CD8-positive, alpha-beta memory T cell (primary cell): ENCODE results near the gene TMEM109. TPM values are rescaled to one million over a fixed set of nuclear protein-coding genes. Genes with fewer than 3 reads are reported as not detected.
A peak's percentile ranks its signal among the peaks of the same experiment; 100 is the strongest.

Experiments
- CTCF ChIA-PET: fragments of 350-600 bp; sonication (Branson Sonifier 250); formaldehyde crosslinking; loops from one replicate; lab custom pipeline; 2021; ENCODE audit warnings: antibody characterized with exemption; lab: Charles Lee
- POLR2A ChIA-PET: fragments of 350-600 bp; sonication (Branson Sonifier 250); formaldehyde crosslinking; loops from one replicate; lab custom pipeline; 2021; ENCODE audit warnings: antibody characterized with exemption; lab: Charles Lee
- DNase-seq, 5 donors: peaks; one replicate each; pipeline versions ENCODE4 v3.0.0 to v3.0.0-alpha.2; 2020 to 2022; ENCODE audit warnings: mixed read lengths in 1 of 5
- H3K27ac ChIP-seq: one replicate; pipeline ENCODE4 v1.7.0; 2013; ENCODE audit warnings: low read depth, mild to moderate bottlenecking, low read length, moderate library complexity
- H3K27me3 ChIP-seq: 2 replicates; pipeline ENCODE4 v1.7.0; 2013; ENCODE audit warnings: low read length, mild to moderate bottlenecking; ENCODE audit not compliant: insufficient read depth, poor library complexity, severe bottlenecking
- H3K36me3 ChIP-seq: 2 replicates; pipeline ENCODE4 v1.7.0; 2013; ENCODE audit warnings: mild to moderate bottlenecking, low read length, moderate library complexity; ENCODE audit not compliant: insufficient read depth
- H3K4me1 ChIP-seq: 2 replicates; pipeline ENCODE4 v1.7.0; 2013; ENCODE audit warnings: mild to moderate bottlenecking, low read length, moderate library complexity; ENCODE audit not compliant: insufficient read depth
- H3K4me3 ChIP-seq: 2 replicates; pipeline ENCODE4 v1.7.0; 2013; ENCODE audit warnings: mild to moderate bottlenecking, low read length
- H3K9me3 ChIP-seq: 2 replicates; pipeline ENCODE4 v1.7.0; 2013; ENCODE audit warnings: mild to moderate bottlenecking, low read length
- H3K27ac Mint-ChIP-seq, 8 donors: one replicate each; pipeline ENCODE4 v1.8.0; 2020 to 2021; ENCODE audit warnings: mixed read lengths in 8 of 8, mild to moderate bottlenecking in 6 of 8, inconsistent platforms in 3 of 8, moderate library complexity in 3 of 8
- H3K27me3 Mint-ChIP-seq, 2 donors: one replicate each; pipeline ENCODE4 v1.8.0; 2020 to 2021; ENCODE audit warnings: mixed read lengths in 2 of 2, mild to moderate bottlenecking in 1 of 2, moderate library complexity in 1 of 2
- H3K36me3 Mint-ChIP-seq, 3 donors: one replicate each; pipeline ENCODE4 v1.8.0; 2020 to 2021; ENCODE audit warnings: mixed read lengths in 3 of 3, inconsistent platforms in 1 of 3, mild to moderate bottlenecking in 1 of 3
- H3K4me1 Mint-ChIP-seq, 3 donors: one replicate each; pipeline ENCODE4 v1.8.0; 2020 to 2021; ENCODE audit warnings: mixed read lengths in 3 of 3, inconsistent platforms in 1 of 3, mild to moderate bottlenecking in 1 of 3
- H3K4me3 Mint-ChIP-seq, 7 donors: one replicate each; pipeline ENCODE4 v1.8.0; 2020 to 2021; ENCODE audit warnings: mixed read lengths in 7 of 7, mild to moderate bottlenecking in 6 of 7, moderate library complexity in 4 of 7, inconsistent platforms in 2 of 7
- H3K9me3 Mint-ChIP-seq, 5 donors: one replicate each; pipeline ENCODE4 v1.8.0; 2020 to 2022; ENCODE audit warnings: mixed read lengths in 5 of 5, mild to moderate bottlenecking in 3 of 5, moderate library complexity in 2 of 5, inconsistent platforms in 1 of 5
- polyA plus RNA-seq: library from polyadenylated mRNA; unstranded; fragments of 300-500 nt; fragmentation: Illumina TruSeq; gene quantifications from one replicate; pipeline ENCODE4 v1.2.3, GENCODE V29; 2021
- total RNA-seq, 2 experiments: library from RNA; stranded (reverse); gene quantifications; one replicate each; pipeline ENCODE4 v1.2.3, GENCODE V29; 2021

Gene TMEM109
- total and polyA plus RNA-seq, 3 experiments from 2014 or later: 144 to 396 (median 147) TPM

- H3K36me3 Mint-ChIP-seq: no peaks in the 10 kb centered on the region
- H3K4me3 ChIP-seq: no peak overlapping the region
- H3K36me3 ChIP-seq: no peaks in the 10 kb centered on the region
- no peak for DNase-seq
- peaks cover 3 to 15% of the 10 kb centered on the region in 2 donors for H3K27me3 Mint-ChIP-seq
- peak overlapping the region in 1 of 8 donors; percentile 36 for H3K27ac Mint-ChIP-seq
- H3K9me3 ChIP-seq: no peaks in the 10 kb centered on the region
- H3K4me1 ChIP-seq: no peaks in the 10 kb centered on the region
- H3K4me3 Mint-ChIP-seq: no peak overlapping the region
- H3K27me3 ChIP-seq: peaks cover 3% of the 10 kb centered on the region
- H3K4me1 Mint-ChIP-seq: no peaks in the 10 kb centered on the region
- H3K9me3 Mint-ChIP-seq: no peaks in the 10 kb centered on the region
- ChIA-PET POLR2A (no interaction called here), CTCF (no interaction called here)
- no peak overlapping the region for H3K27ac ChIP-seq
Observed at GRCh38 chr11:60934790-60935605, 21.0 kb downstream of the TMEM109 start.

GRCh38 chr11:60935676-60936442, 21.9 kb downstream of the TMEM109 start:
- POLR2A ChIA-PET: no interaction called here

GRCh38 chr11:60936467-60937143, 22.6 kb downstream of the TMEM109 start:
- no peak overlapping the region for H3K4me3 ChIP-seq
- H3K27me3 ChIP-seq: peaks cover under 1% of the 10 kb centered on the region
- no peak for DNase-seq
- CTCF ChIA-PET: interaction anchor here (1.1 to 1.3 kb wide), 2 partner anchors 21 to 106 kb away, joined by 3 to 5 read pairs; no protein-coding TSS in a partner anchor
- H3K4me1 ChIP-seq: no peaks in the 10 kb centered on the region
- Mint-ChIP-seq H3K4me1 (no peaks in the 10 kb centered on the region), H3K27ac (no peak overlapping the region), H3K9me3 (no peaks in the 10 kb centered on the region), H3K27me3 (peaks cover 3 to 9% of the 10 kb centered on the region in 2 donors), H3K36me3 (no peaks in the 10 kb centered on the region), H3K4me3 (no peak overlapping the region)
- POLR2A ChIA-PET: no interaction called here
- no peaks in the 10 kb centered on the region for H3K36me3 ChIP-seq
- H3K27ac ChIP-seq: no peak overlapping the region
- H3K9me3 ChIP-seq: no peaks in the 10 kb centered on the region

More at GRCh38 chr11:60935676-60936442, 21.9 kb downstream of the TMEM109 start:
- Histone ChIP-seq H3K36me3 (no peaks in the 10 kb centered on the region), H3K4me1 (no peaks in the 10 kb centered on the region), H3K9me3 (no peaks in the 10 kb centered on the region), H3K4me3 (no peak overlapping the region), H3K27ac (no peak overlapping the region), H3K27me3 (peaks cover 3% of the 10 kb centered on the region)
- Mint-ChIP-seq H3K4me3 (no peak overlapping the region), H3K27me3 (peaks cover 3 to 13% of the 10 kb centered on the region in 2 donors), H3K9me3 (no peaks in the 10 kb centered on the region), H3K27ac (no peak overlapping the region), H3K4me1 (no peaks in the 10 kb centered on the region), H3K36me3 (no peaks in the 10 kb centered on the region)
- CTCF ChIA-PET: interaction anchor here (1.1 to 1.3 kb wide), 2 partner anchors 20 to 105 kb away, joined by 3 to 5 read pairs; no protein-coding TSS in a partner anchor
- DNase-seq: no peak

- ChIA-PET POLR2A (no interaction called here), CTCF (interaction anchor here (1.1 to 1.3 kb wide), 2 partner anchors 21 to 106 kb away, joined by 3 to 5 read pairs; no protein-coding TSS in a partner anchor)
- Mint-ChIP-seq H3K4me1 (no peaks in the 10 kb centered on the region), H3K4me3 (no peak overlapping the region), H3K27ac (no peak overlapping the region), H3K27me3 (peaks cover 3 to 9% of the 10 kb centered on the region in 2 donors), H3K9me3 (no peaks in the 10 kb centered on the region), H3K36me3 (no peaks in the 10 kb centered on the region)
- Histone ChIP-seq H3K4me1 (no peaks in the 10 kb centered on the region), H3K4me3 (no peak overlapping the region), H3K36me3 (no peaks in the 10 kb centered on the region), H3K27me3 (no peaks in the 10 kb centered on the region), H3K27ac (no peak overlapping the region), H3K9me3 (no peaks in the 10 kb centered on the region)
- no peak for DNase-seq
Observed at GRCh38 chr11:60937144-60937527, 23.2 kb downstream of the TMEM109 start.

- ChIA-PET POLR2A (no interaction called here), CTCF (no interaction called here)
- H3K27ac Mint-ChIP-seq: no peak overlapping the region
- no peak for DNase-seq
- H3K36me3 ChIP-seq: no peaks in the 10 kb centered on the region
- no peaks in the 10 kb centered on the region for H3K36me3 Mint-ChIP-seq
- no peak overlapping the region for H3K27ac ChIP-seq
- H3K9me3 Mint-ChIP-seq: no peaks in the 10 kb centered on the region
- no peak overlapping the region for H3K4me3 ChIP-seq
- H3K4me1 Mint-ChIP-seq: no peaks in the 10 kb centered on the region
- H3K4me1 ChIP-seq: no peaks in the 10 kb centered on the region
- no peak overlapping the region for H3K4me3 Mint-ChIP-seq
- no peaks in the 10 kb centered on the region for H3K9me3 ChIP-seq
- peaks cover 3 to 9% of the 10 kb centered on the region in 2 donors for H3K27me3 Mint-ChIP-seq
- no peaks in the 10 kb centered on the region for H3K27me3 ChIP-seq
Observed at GRCh38 chr11:60937811-60938210, 23.9 kb downstream of the TMEM109 start.

GRCh38 chr11:60938500-60938899, 24.5 kb downstream of the TMEM109 start:
- H3K4me3 ChIP-seq: no peak overlapping the region
- Mint-ChIP-seq H3K4me1 (no peaks in the 10 kb centered on the region), H3K27me3 (peaks cover 3 to 9% of the 10 kb centered on the region in 2 donors), H3K9me3 (no peaks in the 10 kb centered on the region), H3K36me3 (no peaks in the 10 kb centered on the region), H3K4me3 (no peak overlapping the region), H3K27ac (peak overlapping the region in 2 of 8 donors; percentile 30 to 89)
- H3K4me1 ChIP-seq: no peaks in the 10 kb centered on the region
- no peaks in the 10 kb centered on the region for H3K36me3 ChIP-seq
- ChIA-PET POLR2A (no interaction called here), CTCF (no interaction called here)
- no peak overlapping the region for H3K27ac ChIP-seq
- no peaks in the 10 kb centered on the region for H3K9me3 ChIP-seq
- DNase-seq: no peak
- no peaks in the 10 kb centered on the region for H3K27me3 ChIP-seq

- Histone ChIP-seq H3K4me3 (no peak overlapping the region), H3K27me3 (no peaks in the 10 kb centered on the region), H3K4me1 (no peaks in the 10 kb centered on the region), H3K27ac (no peak overlapping the region), H3K9me3 (no peaks in the 10 kb centered on the region), H3K36me3 (no peaks in the 10 kb centered on the region)
- ChIA-PET POLR2A (no interaction called here), CTCF (interaction anchor here (1.1 kb wide), 1 partner anchor 139 kb away, joined by 3 read pairs; no protein-coding TSS in a partner anchor)
- no peaks in the 10 kb centered on the region for H3K36me3 Mint-ChIP-seq
- peak overlapping the region in 1 of 8 donors; percentile 55 for H3K27ac Mint-ChIP-seq
- no peak overlapping the region for H3K4me3 Mint-ChIP-seq
- no peaks in the 10 kb centered on the region for H3K9me3 Mint-ChIP-seq
- H3K27me3 Mint-ChIP-seq: peaks cover 3 to 9% of the 10 kb centered on the region in 2 donors
- no peaks in the 10 kb centered on the region for H3K4me1 Mint-ChIP-seq
- DNase-seq: no peak
Observed at GRCh38 chr11:60939301-60939700, 25.3 kb downstream of the TMEM109 start.
